Psoas muscle (tissue), 8 donors: ENCODE results near the gene PSMB4. TPM values are rescaled to one million over a fixed set of nuclear protein-coding genes. Genes with fewer than 3 reads are reported as not detected.
A peak's percentile ranks its signal among the peaks of the same experiment; 100 is the strongest.

Experiments used
- ATAC-seq, 4 donors: fragments of 200-7000 bp; cut with Tn5 transposase; one replicate each; pipeline ENCODE4 v1.9.1; 2020; ENCODE audit warnings: moderate library complexity in 3 of 4, mild to moderate bottlenecking in 2 of 4
- DNase-seq, 2 donors: peaks; one replicate each; pipeline ENCODE4 v3.0.0-alpha.2; 2020
- H3K27ac ChIP-seq: fragments of 200-600 bp; one replicate; pipeline ENCODE4 v1.8.0; 2022
- H3K27me3 ChIP-seq, 3 donors: fragments of 200-600 bp in 1 of 3; one replicate each; pipeline versions ENCODE4 v1.6.1 to v1.8.0; 2013 to 2022; ENCODE audit warnings: low read length in 2 of 3, mild to moderate bottlenecking in 2 of 3, moderate library complexity in 1 of 3; ENCODE audit not compliant: insufficient read depth in 3 of 3
- H3K36me3 ChIP-seq, 2 donors: fragments of 200-600 bp in 1 of 2; one replicate each; pipeline versions ENCODE4 v1.6.1 to v1.8.0; 2013 to 2022; ENCODE audit warnings: low read depth in 1 of 2, mild to moderate bottlenecking in 1 of 2, moderate library complexity in 1 of 2; ENCODE audit not compliant: insufficient read depth in 1 of 2
- H3K4me1 ChIP-seq: fragments of 200-600 bp; one replicate; pipeline ENCODE4 v1.8.0; 2022
- H3K4me3 ChIP-seq: fragments of 200-600 bp; one replicate; pipeline ENCODE4 v1.8.0; 2022; ENCODE audit warnings: mild to moderate bottlenecking
- H3K9me3 ChIP-seq: fragments of 200-600 bp; one replicate; pipeline ENCODE4 v1.8.0; 2022
- CTCF ChIP-seq: fragments of 200-600 bp; IDR thresholded peaks from one replicate; pipeline ENCODE4 v1.8.0; 2022; ENCODE audit warnings: antibody characterized with exemption
- WGBS, 3 donors: extraction: QIAGEN DNeasy Blood & Tissue Kit; methylation state at CpG; one replicate each; pipeline versions ENCODE4 v1.1.6 to v1.1.7; 2013; 5-methylcytosine and 5-hydroxymethylcytosine counted together
- intact Hi-C, 2 donors: fragments of 100-400 bp; cut with DNase I; formaldehyde crosslinking; loops; one replicate each; pipeline versions ENCODE4 v1.11.0 to v1.14.2; 2022
- polyA plus RNA-seq, 3 donors: library from polyadenylated mRNA; stranded (reverse); fragments of 200-250 nt; gene quantifications; one replicate each; pipeline ENCODE4 v1.2.3, GENCODE V29; 2013
- total RNA-seq, 4 donors: library from RNA; stranded (reverse); fragmentation: NEBNext Ultra II Directional in 2 of 4; extraction: Animal tissue kit (Norgen Biotek cat#: 25700) in 2 of 4; gene quantifications; one replicate each; pipeline versions ENCODE4 v1.2.1 to v1.2.4, GENCODE V29; 2021 to 2023
- donor health status: healthy with polysubstance abuse.
- donor health status: DM: no; HTN: no; CAD: no; lungs with moderate emphysema.
- donor health status: Bipolar disorder and iron deficiency.
- donor health status: healthy.
- donor health status: DM: yes; HTN: yes; CAD: no.
- donor health status: DM: no; HTN: no; CAD: no.
- donor health status: DM: no; HTN: no; CAD: no.
- donor health status: DM: yes; HTN: yes; CAD: no.

Gene PSMB4
- total and polyA plus RNA-seq, 7 donors: 149 to 521 (median 285) TPM

- no peak for TF ChIP-seq CTCF
- Histone ChIP-seq H3K27ac (peak within 1 kb of the TSS; percentile 73), H3K9me3 (no peaks in the 10 kb centered on the region), H3K4me3 (peak within 1 kb of the TSS; percentile 76), H3K27me3 (no peaks in the 10 kb centered on the region), H3K36me3 (peaks cover 0 to 17% of the 10 kb centered on the region in 2 donors), H3K4me1 (peaks cover 44% of the 10 kb centered on the region)
- intact Hi-C loops: no loop called here
- WGBS, 3 donors: 4 to 19% (median 10%) methylated on average over 11 of the region's 11 CpGs
- ATAC-seq (peak; percentile 71 to 88 (median 86)), DNase-seq (peak; percentile 69 to 89)
These were observed 27.1 kb upstream of the PSMB4 start, which contains the start of gene SELENBP1 for GRCh38 chr1:151372058-151372934. TSS of gene SELENBP1 (minus strand) at chr1:151372705. CDS start at chr1:151372641, 64 bp downstream.

- peaks cover 37% of the 10 kb centered on the region for H3K4me1 ChIP-seq
- no peak overlapping the region for H3K27ac ChIP-seq
- no peaks in the 10 kb centered on the region for H3K9me3 ChIP-seq
- no peak for TF ChIP-seq CTCF
- intact Hi-C loops: no loop called here
- no peaks in the 10 kb centered on the region for H3K27me3 ChIP-seq
- ATAC-seq: no peak
- peaks cover 0 to 10% of the 10 kb centered on the region in 2 donors for H3K36me3 ChIP-seq
- WGBS, 3 donors: 92 to 97% (median 94%) methylated on average over 14 of the region's 14 CpGs
- DNase-seq: no peak
- no peak overlapping the region for H3K4me3 ChIP-seq
These were observed 26.2 kb upstream of the PSMB4 start for GRCh38 chr1:151373196-151373595.

GRCh38 chr1:151377150-151377884, 22.1 kb upstream of the PSMB4 start:
- WGBS, 3 donors: 67 to 70% (median 70%) methylated on average over 3 of the region's 3 CpGs
- Histone ChIP-seq H3K27ac (no peak overlapping the region), H3K27me3 (no peaks in the 10 kb centered on the region), H3K4me3 (no peak overlapping the region), H3K9me3 (no peaks in the 10 kb centered on the region), H3K4me1 (peaks cover 4% of the 10 kb centered on the region), H3K36me3 (no peaks in the 10 kb centered on the region)
- no peak for TF ChIP-seq CTCF
- no peak for DNase-seq
- ATAC-seq: no peak
- intact Hi-C loops: no loop called here

- Histone ChIP-seq H3K36me3 (no peaks in the 10 kb centered on the region), H3K4me1 (no peaks in the 10 kb centered on the region), H3K27me3 (no peaks in the 10 kb centered on the region), H3K9me3 (no peaks in the 10 kb centered on the region), H3K4me3 (no peak overlapping the region), H3K27ac (no peak overlapping the region)
- 69 to 77% (median 70%) methylated on average over 3 of the region's 3 CpGs for WGBS, 3 donors
- TF ChIP-seq CTCF: no peak
- ATAC-seq: no peak
- DNase-seq: no peak
- intact Hi-C loops: no loop called here
These were observed 14.8 kb upstream of the PSMB4 start for GRCh38 chr1:151384584-151384983.
